Measurements from ENCODE around the gene TAPBPL.

TAPBPL gene

GRCh38 chr12:6407236-6407954, 44.4 kb upstream of the TAPBPL start:
- Histone ChIP-seq H3K9ac (ENCODE audit: low read depth, low read length) (no peak overlapping the region), H3K36me3 (ENCODE audit: insufficient read depth, low read length) (no peaks in the 10 kb centered on the region), H2AFZ (ENCODE audit: low read depth, low read length) (no peak overlapping the region), H3K4me1 (ENCODE audit: insufficient read depth, low read length) (no peaks in the 10 kb centered on the region), H4K20me1 (ENCODE audit: insufficient read depth, low read length) (no peaks in the 10 kb centered on the region), H3K79me2 (ENCODE audit: insufficient read depth, low read length) (no peaks in the 10 kb centered on the region), H3K4me2 (ENCODE audit: insufficient read depth, low read length) (no peak overlapping the region), H3K9me3 (ENCODE audit: insufficient read depth, low read length, severe bottlenecking) (no peaks in the 10 kb centered on the region), H3K4me3 (ENCODE audit: low read depth in 1 of 2, low read length in 2 of 2) (no peak overlapping the region), H3K27ac (ENCODE audit: low read length) (no peak overlapping the region), H3K27me3 (ENCODE audit: insufficient read depth, low read length, poor library complexity) (no peaks in the 10 kb centered on the region)
- TF ChIP-seq, protein P1, sequence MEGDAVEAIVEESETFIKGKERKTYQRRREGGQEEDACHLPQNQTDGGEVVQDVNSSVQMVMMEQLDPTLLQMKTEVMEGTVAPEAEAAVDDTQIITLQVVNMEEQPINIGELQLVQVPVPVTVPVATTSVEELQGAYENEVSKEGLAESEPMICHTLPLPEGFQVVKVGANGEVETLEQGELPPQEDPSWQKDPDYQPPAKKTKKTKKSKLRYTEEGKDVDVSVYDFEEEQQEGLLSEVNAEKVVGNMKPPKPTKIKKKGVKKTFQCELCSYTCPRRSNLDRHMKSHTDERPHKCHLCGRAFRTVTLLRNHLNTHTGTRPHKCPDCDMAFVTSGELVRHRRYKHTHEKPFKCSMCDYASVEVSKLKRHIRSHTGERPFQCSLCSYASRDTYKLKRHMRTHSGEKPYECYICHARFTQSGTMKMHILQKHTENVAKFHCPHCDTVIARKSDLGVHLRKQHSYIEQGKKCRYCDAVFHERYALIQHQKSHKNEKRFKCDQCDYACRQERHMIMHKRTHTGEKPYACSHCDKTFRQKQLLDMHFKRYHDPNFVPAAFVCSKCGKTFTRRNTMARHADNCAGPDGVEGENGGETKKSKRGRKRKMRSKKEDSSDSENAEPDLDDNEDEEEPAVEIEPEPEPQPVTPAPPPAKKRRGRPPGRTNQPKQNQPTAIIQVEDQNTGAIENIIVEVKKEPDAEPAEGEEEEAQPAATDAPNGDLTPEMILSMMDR (IDR thresholded peaks at IDR 0.05; ENCODE audit: borderline replicate concordance, extremely low read depth, low read length, poor library complexity, severe bottlenecking): no peak
- no peak for TF ChIP-seq EZH2 (IDR thresholded peaks at IDR 0.05; ENCODE audit: borderline replicate concordance, low read depth, low read length, severe bottlenecking)
- no peak for ATAC-seq (ENCODE audit: insufficient read depth, low read depth)
- DNase-seq: no peak

DNA sequence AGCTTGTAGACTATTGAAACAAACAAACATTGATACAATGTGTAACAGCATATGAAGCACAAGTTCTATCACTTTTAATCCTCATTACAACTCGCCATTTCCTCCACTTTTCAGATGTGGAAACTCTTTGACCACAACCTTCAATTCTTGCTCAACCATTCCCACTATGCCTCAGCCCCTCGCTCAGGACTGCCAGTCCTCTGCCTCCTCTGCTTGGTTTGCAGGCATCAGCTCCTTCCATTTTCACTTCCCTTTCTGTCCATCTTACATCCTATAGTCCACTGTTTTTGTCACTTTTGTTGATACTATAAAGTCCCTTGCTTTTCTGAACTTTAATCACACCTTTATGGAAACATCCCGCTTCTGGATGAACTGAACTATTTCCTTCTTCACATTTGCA, 35.2 kb upstream of the TAPBPL start:
- Histone ChIP-seq H4K20me1 (ENCODE audit: insufficient read depth, low read length) (no peaks in the 10 kb centered on the region), H2AFZ (ENCODE audit: low read depth, low read length) (no peak overlapping the region), H3K4me3 (ENCODE audit: low read depth in 1 of 2, low read length in 2 of 2) (no peak overlapping the region), H3K36me3 (ENCODE audit: insufficient read depth, low read length) (no peaks in the 10 kb centered on the region), H3K27ac (ENCODE audit: low read length) (no peak overlapping the region), H3K27me3 (ENCODE audit: insufficient read depth, low read length, poor library complexity) (peaks cover 6% of the 10 kb centered on the region), H3K79me2 (ENCODE audit: insufficient read depth, low read length) (no peaks in the 10 kb centered on the region), H3K4me1 (ENCODE audit: insufficient read depth, low read length) (no peaks in the 10 kb centered on the region), H3K4me2 (ENCODE audit: insufficient read depth, low read length) (no peak overlapping the region), H3K9me3 (ENCODE audit: insufficient read depth, low read length, severe bottlenecking) (no peaks in the 10 kb centered on the region), H3K9ac (ENCODE audit: low read depth, low read length) (no peak overlapping the region)
- DNase-seq (no peak), ATAC-seq (ENCODE audit: insufficient read depth, low read depth) (no peak)
- no peak for TF ChIP-seq EZH2 (IDR thresholded peaks at IDR 0.05; ENCODE audit: borderline replicate concordance, low read depth, low read length, severe bottlenecking)
- TF ChIP-seq, protein P1 (IDR thresholded peaks at IDR 0.05; ENCODE audit: borderline replicate concordance, extremely low read depth, low read length, poor library complexity, severe bottlenecking): no peak

DNA sequence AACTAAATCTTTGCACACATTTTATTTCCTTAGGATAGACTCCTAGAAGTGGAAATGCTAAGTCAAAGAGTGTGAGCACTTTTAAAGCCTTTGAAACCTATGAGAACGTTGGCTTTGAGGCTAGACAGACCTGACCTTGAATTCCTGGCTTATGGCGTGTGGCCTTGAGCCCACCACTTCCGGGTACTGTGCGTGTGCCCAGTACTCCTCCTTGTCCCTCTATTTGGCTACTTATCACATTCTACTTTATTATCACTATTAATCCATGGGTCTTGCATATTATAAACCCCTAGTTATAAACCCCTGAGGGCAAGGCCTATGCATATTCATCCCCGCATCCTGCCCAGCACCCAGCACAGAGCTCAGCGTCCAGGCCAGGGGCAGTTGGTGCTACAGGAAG, 33.0 kb upstream of the TAPBPL start:
- peaks cover 7% of the 10 kb centered on the region for H3K4me1 ChIP-seq (ENCODE audit: insufficient read depth, low read length)
- H4K20me1 ChIP-seq (ENCODE audit: insufficient read depth, low read length): no peaks in the 10 kb centered on the region
- H3K4me2 ChIP-seq (ENCODE audit: insufficient read depth, low read length): no peak overlapping the region
- H3K27me3 ChIP-seq (ENCODE audit: insufficient read depth, low read length, poor library complexity): peaks cover 3% of the 10 kb centered on the region
- DNase-seq: no peak
- H3K9me3 ChIP-seq (ENCODE audit: insufficient read depth, low read length, severe bottlenecking): no peaks in the 10 kb centered on the region
- no peak overlapping the region for H3K9ac ChIP-seq (ENCODE audit: low read depth, low read length)
- H2AFZ ChIP-seq (ENCODE audit: low read depth, low read length): no peak overlapping the region
- TF ChIP-seq, protein P1 (IDR thresholded peaks at IDR 0.05; ENCODE audit: borderline replicate concordance, extremely low read depth, low read length, poor library complexity, severe bottlenecking): no peak
- no peak for TF ChIP-seq EZH2 (IDR thresholded peaks at IDR 0.05; ENCODE audit: borderline replicate concordance, low read depth, low read length, severe bottlenecking)
- no peaks in the 10 kb centered on the region for H3K79me2 ChIP-seq (ENCODE audit: insufficient read depth, low read length)
- no peak overlapping the region for H3K27ac ChIP-seq (ENCODE audit: low read length)
- H3K4me3 ChIP-seq (ENCODE audit: low read depth in 1 of 2, low read length in 2 of 2): no peak overlapping the region
- no peaks in the 10 kb centered on the region for H3K36me3 ChIP-seq (ENCODE audit: insufficient read depth, low read length)
- no peak for ATAC-seq (ENCODE audit: insufficient read depth, low read depth)

Data from DND-41 (cell line).